T follicular helper cell (primary cell): ENCODE measurements around the gene POLK.
"Not testable (repeated sequence)": the region's sequence is repeated elsewhere in the genome, so short reads cannot be mapped to it uniquely, and the experiment has no call there.

Experiments
- DNase-seq: peaks from one replicate; pipeline ENCODE4 v3.0.0-alpha.2; 2020; ENCODE audit warnings: low read depth

POLK gene

GRCh38 chr5:75610859-75611310, 99.2 kb downstream of the POLK start:
- DNase-seq: not testable (repeated sequence)

GRCh38 chr5:75611311-75612225, 99.9 kb downstream of the POLK start, which contains the start of gene ANKDD1B:
TSS of gene ANKDD1B (plus strand) at chr5:75611453. CDS start at chr5:75611635, 182 bp downstream.
- no peak for DNase-seq

- no peak for DNase-seq
Observed at GRCh38 chr5:75612226-75612569, 100.5 kb downstream of the POLK start.

- DNase-seq: no peak
Observed at GRCh38 chr5:75612901-75613300, 101.2 kb downstream of the POLK start.

GRCh38 chr5:75614176-75614575, 102.5 kb downstream of the POLK start:
- DNase-seq: no peak

GRCh38 chr5:75616371-75616881, 104.7 kb downstream of the POLK start:
- no peak for DNase-seq

- no peak for DNase-seq
Observed at GRCh38 chr5:75616971-75617621, 105.4 kb downstream of the POLK start.

- no peak for DNase-seq
Observed at GRCh38 chr5:75617736-75618352, 106.2 kb downstream of the POLK start.

GRCh38 chr5:75620184-75620959, 108.7 kb downstream of the POLK start:
- DNase-seq: no peak

- DNase-seq: no peak
Observed at GRCh38 chr5:75622564-75622963, 110.9 kb downstream of the POLK start.

- DNase-seq: no peak
Observed at GRCh38 chr5:75623846-75624245, 112.2 kb downstream of the POLK start.

- DNase-seq: no peak
Observed at GRCh38 chr5:75626959-75627358, 115.3 kb downstream of the POLK start.

GRCh38 chr5:75627801-75628200, 116.1 kb downstream of the POLK start:
- DNase-seq: no peak

- no peak for DNase-seq
Observed at GRCh38 chr5:75630875-75631274, 119.2 kb downstream of the POLK start.

GRCh38 chr5:75632321-75632720, 120.6 kb downstream of the POLK start:
- no peak for DNase-seq

GRCh38 chr5:75637949-75638348, 126.3 kb downstream of the POLK start:
- no peak for DNase-seq

GRCh38 chr5:75639535-75640311, 128.0 kb downstream of the POLK start:
- DNase-seq: no peak

- no peak for DNase-seq
Observed at GRCh38 chr5:75640395-75640794, 128.7 kb downstream of the POLK start.

GRCh38 chr5:75640826-75641225, 129.1 kb downstream of the POLK start:
- no peak for DNase-seq

GRCh38 chr5:75648712-75649111, 137.0 kb downstream of the POLK start:
- DNase-seq: no peak
